ENCODE data around the gene CEP41.

Gene CEP41

DNA sequence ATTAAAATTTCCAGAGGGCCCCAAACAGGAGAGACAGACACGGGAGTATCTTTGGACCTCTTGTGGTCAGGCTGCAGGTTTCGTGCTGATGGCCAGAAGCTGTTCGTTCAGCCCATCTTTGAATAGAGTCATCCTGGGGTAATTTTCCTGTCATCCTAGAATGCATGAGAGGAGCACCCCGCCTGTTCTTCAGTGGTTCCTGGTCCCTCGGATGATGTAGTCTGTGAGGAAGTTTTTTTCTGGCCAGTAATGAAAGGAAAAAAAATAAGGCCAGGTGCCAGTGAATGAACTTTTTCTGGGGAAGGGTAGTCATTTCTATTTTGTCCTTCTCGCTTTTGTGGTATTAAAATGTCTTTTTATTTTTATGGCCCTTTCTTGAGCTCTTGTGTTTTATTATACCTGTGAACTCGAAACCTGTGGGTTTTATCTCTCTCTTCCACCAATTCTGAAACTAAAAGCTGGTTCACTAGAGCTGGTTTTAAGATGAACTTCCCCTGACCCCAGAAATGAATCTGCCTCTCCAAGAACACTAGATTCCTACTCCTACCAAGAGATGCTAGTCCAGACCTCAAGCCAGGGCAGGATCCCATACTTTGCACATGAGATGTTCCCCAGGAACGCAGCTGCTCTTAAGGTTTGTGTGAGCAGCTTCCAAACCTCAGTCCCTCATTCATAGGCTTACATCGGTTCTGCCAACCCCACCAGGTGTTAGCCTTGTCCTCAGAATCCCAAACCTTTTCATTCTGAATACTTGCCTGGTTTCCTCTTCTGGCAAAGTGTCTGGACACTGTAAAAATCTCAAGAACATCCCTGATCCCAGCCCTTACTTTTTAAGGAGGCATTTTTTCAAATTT lies 35.7 kb upstream of the CEP41 start:
- TF ChIP-seq, protein P1, sequence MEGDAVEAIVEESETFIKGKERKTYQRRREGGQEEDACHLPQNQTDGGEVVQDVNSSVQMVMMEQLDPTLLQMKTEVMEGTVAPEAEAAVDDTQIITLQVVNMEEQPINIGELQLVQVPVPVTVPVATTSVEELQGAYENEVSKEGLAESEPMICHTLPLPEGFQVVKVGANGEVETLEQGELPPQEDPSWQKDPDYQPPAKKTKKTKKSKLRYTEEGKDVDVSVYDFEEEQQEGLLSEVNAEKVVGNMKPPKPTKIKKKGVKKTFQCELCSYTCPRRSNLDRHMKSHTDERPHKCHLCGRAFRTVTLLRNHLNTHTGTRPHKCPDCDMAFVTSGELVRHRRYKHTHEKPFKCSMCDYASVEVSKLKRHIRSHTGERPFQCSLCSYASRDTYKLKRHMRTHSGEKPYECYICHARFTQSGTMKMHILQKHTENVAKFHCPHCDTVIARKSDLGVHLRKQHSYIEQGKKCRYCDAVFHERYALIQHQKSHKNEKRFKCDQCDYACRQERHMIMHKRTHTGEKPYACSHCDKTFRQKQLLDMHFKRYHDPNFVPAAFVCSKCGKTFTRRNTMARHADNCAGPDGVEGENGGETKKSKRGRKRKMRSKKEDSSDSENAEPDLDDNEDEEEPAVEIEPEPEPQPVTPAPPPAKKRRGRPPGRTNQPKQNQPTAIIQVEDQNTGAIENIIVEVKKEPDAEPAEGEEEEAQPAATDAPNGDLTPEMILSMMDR (IDR thresholded peaks at IDR 0.05; ENCODE audit: low read depth, low read length, missing control alignments) = no peak
- DNase-seq (ENCODE audit: extremely low read depth, low read depth) = no peak
- no peak overlapping the region for H3K4me3 ChIP-seq (replicated peaks; ENCODE audit: low read depth, low read length)

DNA sequence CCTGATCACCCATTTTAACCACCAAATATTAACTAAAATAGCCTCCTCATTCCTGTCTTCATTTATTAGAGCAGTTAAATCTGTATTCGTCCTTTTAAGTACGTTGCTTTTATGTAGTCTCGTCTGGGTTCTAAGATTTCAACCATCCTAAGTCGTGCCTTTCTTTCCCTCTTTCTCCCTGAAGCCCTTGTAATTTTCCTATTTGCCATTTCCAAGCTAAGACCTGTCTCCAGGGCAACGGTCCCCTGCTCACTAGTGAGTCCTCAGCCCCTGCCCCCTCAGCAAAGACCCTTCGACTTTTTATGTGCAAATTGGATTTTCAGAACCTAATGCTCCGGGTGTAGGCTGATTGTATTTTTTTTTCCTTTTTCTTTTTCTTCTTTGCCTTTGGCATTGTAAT lies 35.0 kb upstream of the CEP41 start:
- no peak for DNase-seq (ENCODE audit: extremely low read depth, low read depth)
- TF ChIP-seq, protein P1 (IDR thresholded peaks at IDR 0.05; ENCODE audit: low read depth, low read length, missing control alignments) = no peak
- H3K4me3 ChIP-seq (replicated peaks; ENCODE audit: low read depth, low read length) = no peak overlapping the region

DNA sequence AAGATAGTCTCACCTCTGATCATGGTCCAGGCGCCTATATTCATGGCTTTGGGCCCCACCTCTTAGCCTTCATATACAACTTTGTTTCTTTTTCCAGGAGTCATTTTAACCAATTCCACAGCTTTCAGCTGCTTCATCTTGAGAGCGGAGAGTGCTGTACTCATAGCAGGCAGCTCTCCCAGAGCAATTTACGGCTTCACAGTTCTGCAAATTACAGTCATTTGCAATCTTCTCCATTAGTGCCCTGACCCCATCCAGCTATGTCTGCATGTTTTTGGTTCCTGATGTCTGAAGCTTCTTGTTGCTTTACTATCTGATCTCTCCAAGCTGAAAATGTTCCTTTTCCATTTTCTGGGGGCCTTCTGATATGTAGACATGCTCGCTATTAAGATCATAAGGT lies 33.1 kb upstream of the CEP41 start:
- no peak for DNase-seq (ENCODE audit: extremely low read depth, low read depth)
- TF ChIP-seq, protein P1 (IDR thresholded peaks at IDR 0.05; ENCODE audit: low read depth, low read length, missing control alignments) = no peak
- H3K4me3 ChIP-seq (replicated peaks; ENCODE audit: low read depth, low read length) = no peak overlapping the region

DNA sequence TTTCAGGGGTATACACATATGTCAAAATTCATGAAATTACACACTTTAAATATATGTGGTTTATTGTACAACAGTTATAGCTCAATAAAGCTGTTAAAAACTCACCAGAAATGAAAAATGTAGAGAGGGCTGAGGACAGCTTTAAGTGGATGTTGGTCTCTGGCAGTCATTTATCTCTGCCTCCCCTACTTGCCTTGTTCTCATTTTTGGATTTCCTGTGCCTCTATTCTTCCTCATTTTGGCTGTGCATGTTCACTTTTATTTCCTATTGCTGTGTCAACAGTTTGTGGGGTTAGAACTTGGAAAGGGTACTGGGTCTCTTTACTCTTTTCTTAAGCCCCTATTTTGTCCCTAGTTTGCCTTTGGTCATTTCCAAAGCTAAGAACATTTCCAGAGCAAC lies 32.5 kb upstream of the CEP41 start:
- TF ChIP-seq, protein P1 (IDR thresholded peaks at IDR 0.05; ENCODE audit: low read depth, low read length, missing control alignments) = no peak
- no peak overlapping the region for H3K4me3 ChIP-seq (replicated peaks; ENCODE audit: low read depth, low read length)
- no peak for DNase-seq (ENCODE audit: extremely low read depth, low read depth)

DNA sequence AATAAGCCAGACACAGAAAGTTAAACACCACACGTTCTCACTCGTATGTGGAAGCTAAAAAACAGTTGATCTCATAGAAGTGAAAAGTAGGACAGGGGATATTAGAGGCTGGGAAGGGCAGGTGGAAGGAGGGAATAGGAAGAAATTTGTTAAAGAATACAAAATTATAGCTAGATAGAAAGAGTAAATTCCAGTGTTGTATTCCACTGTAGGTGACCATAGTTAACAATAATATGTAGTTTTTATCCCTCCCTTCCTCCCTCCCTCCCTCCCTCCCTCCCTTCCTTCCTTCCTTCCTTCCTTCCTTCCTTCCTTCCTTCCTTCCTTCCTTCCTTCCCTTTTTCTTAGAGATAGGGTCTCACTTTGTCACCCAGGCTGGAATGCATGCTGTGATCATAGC lies 31.2 kb upstream of the CEP41 start:
- DNase-seq (ENCODE audit: extremely low read depth, low read depth) = no peak
- H3K4me3 ChIP-seq (replicated peaks; ENCODE audit: low read depth, low read length) = no peak overlapping the region
- TF ChIP-seq, protein P1 (IDR thresholded peaks at IDR 0.05; ENCODE audit: low read depth, low read length, missing control alignments) = no peak

DNA sequence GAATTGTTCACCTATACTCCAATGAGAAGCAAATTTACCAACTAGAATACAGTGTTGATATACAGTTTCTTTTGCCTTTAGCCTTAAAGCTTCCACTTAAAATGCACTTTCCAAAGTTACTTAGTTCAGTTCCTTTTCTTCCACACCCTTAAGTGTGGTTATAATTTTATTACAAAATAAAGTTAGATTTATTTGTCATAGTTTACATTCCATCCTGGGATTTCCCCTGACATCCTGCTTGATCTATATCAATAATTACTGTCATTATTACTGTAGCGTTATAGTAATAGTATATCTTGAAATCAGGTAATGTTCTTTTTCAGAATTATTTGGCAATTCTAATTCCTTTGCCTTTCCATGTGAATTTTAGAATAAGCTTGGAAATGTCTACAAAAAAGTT lies 27.8 kb upstream of the CEP41 start:
- TF ChIP-seq, protein P1 (IDR thresholded peaks at IDR 0.05; ENCODE audit: low read depth, low read length, missing control alignments) = no peak
- DNase-seq (ENCODE audit: extremely low read depth, low read depth) = no peak
- H3K4me3 ChIP-seq (replicated peaks; ENCODE audit: low read depth, low read length) = no peak overlapping the region
